GM21528 (cell line): ENCODE results near the gene MND1.
A peak's percentile ranks its signal among the peaks of the same experiment; 100 is the strongest.
"Not testable (repeated sequence)": the region's sequence is repeated elsewhere in the genome, so short reads cannot be mapped to it uniquely, and the experiment has no call there.

Source experiments
- ATAC-seq: cut with Tn5 transposase; IDR thresholded peaks from one replicate; pipeline ENCODE4 v1.9.1; 2021; ENCODE audit warnings: mild to moderate bottlenecking, moderate library complexity; ENCODE audit not compliant: unreplicated experiment, low FRiP score

The MND1 gene

DNA sequence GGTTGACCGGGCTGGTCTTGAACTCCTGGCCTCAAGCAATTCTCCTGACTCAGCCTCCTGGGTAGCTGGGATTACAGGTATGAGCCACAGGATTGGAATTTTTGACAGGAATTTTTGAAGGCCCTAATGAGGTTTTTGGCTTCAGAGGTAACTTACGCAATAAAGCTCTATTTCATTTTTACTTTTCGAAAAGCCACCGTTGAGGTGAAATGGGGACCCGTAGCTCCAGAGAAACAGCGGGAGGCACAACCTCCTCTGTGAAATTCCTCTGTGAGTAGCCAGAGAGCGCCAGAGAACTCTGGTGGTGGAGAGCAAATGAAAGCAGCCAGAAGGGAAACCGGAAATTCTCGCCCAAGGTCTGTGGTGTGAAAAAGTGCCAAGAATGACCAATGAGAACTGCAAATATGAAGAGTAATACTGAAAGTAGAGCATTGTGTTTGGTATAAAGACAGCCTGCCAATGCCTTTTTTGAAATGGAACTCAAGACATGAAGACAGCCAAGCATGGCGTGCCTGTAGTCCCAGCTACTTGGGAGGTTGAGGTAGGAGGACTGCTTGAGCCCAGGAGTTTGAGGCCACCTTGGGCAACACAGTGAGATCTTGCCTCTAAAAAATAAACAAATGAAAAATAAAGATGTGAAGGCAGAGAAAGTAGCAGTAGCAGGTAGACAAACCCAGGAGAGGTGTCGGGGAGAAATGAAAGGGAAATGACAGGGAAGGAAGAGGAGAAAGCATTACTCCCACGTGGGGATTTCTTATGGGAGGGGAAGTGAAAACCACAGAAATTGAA, 88.7 kb downstream of the MND1 start:
- ATAC-seq: peak; percentile 91

DNA sequence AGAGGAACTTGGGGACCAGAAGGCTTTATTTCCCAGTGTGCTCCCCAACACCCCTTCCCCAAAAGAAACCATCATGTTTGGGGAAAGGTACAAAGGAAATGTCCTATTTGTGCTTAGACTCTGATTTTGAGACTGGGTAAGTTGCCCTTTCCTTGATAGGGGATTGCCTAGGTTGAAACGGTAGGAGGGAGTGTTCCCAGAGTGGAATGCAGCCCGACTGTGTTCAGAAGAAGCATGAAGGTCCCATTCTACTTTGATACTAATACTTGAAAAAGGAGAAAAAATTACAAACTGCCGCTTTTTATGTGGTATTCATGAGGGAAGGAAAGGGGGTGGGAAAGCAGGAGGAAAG, 89.2 kb downstream of the MND1 start:
- ATAC-seq: no peak

DNA sequence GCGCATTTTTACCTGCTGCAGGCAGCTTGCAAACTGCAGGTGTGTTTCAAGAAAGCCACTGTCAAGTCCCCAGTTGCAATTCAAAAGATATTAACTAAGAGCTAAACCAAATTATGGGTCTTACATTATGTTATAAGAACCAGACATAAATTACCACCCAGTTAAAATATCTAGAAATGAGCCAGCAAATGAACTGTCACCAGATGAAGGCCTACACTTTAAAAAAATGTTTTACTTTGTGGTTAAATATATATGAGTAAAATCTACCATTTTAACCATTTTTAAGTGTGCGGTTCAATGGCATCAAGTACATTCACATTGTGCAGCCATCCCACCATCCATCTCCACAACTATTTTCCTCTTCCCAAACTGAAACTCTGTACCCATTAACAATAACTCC, 89.7 kb downstream of the MND1 start:
- no peak for ATAC-seq

DNA sequence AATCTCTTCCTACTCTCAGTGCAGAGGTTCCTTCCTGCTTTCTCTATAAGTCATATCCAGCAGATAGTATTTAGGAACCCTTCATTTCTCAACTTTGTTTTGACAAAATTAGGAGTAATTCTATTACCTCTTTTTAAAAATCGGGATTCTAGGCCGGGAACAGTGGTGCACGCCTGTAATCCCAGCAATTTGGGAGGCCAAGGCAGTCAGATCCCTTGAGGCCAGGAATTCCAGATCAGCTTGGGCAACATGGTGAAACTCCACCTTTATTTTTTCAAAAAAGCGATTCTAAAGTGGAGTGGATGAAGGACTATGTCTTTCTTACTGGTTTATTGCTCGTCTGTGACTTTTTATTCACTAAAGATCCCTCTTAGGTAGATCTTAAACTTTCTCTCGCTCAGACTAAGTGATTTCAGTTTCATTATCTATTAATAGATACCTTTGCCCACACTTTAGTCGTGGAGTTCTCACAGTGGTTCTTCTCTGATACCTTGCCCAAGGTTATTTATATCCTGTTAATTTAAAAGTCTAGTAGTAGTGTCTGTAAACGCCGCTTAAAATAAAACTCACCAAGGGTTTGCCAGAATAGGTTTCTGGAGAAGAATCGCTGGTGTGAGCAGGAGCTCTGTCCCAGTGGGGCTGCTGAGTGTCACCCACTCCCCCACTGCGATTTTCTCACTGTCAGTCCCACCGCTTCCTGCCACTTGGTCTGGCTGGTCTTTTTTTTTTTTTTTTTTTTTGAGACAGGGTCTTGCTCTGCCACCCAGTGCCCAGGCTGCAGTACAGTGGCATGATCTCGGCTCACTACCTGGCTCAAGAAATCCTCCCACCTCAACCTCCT, 94.6 kb downstream of the MND1 start:
- ATAC-seq: peak; percentile 79

DNA sequence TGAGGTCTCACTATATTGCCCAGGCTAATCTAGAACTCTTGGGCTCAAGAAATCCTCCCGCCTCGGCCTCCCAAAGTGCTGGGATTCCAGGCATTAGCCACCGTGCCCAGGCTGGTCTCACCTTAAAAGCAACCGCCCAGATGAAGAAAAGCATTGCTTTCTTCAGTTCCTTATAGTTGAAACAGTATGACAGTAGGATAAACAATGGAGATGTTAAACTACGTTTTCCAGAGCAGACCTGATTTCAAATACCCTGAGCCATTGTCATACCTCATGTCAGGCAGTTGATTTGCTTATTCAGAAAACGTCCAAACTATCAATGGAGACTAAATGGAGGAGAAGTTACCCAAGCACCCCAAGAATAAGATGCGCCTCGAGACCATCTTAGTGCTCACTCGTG, 95.3 kb downstream of the MND1 start:
- ATAC-seq: no peak

DNA sequence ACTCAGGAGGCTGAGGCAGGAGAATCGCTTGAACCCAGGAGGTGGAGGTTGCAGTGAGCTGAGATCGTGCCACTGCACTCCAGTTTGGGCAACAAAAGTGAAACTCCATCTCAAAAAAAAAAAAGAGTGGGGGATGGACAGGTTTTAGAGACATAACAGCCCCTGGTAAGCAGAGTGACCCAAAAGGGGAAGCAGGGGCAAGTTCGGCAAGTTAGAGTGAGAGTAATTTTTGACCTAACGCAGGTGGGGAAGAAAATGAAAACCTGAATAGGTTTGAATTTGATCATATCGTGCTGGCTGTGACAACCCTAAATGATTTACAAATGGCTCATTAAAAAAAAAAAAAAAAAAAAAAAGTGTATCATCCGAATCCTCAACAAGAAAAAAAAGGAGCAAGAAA, 96.0 kb downstream of the MND1 start:
- no peak for ATAC-seq

DNA sequence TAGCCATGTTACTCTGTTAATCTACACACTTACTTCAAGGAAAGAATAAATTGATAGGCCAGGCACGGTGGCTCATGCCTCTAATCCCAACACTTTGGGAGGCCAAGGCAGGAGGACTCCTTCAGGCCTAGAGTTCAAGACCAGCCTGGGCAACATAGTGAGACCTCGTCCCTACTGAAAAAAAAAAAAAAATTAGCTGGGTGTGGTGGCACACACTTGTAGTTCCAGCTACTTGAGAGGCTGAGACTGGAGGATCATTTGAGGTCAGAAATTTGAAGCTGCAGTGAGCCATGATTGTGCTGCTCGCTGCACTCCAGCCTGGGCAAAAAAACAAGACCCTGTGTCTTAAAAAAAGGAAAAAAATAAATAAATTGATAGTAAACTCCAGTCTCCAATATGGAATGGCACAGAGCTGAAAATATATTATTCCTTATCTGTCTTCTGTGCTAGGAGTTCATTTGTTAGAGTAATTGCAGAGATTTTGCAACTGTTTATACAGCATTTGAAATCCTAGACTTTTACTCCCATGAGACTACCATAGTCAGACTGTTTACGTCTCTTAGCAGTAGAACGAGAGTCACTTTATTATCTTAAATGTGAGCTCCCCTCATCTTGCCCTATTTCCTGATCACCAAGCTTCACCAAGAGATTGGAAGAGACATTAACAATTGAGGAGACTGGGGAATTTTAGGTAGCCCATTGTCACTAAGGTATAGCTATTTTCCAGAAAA, 102.9 kb downstream of the MND1 start:
- ATAC-seq: no peak

DNA sequence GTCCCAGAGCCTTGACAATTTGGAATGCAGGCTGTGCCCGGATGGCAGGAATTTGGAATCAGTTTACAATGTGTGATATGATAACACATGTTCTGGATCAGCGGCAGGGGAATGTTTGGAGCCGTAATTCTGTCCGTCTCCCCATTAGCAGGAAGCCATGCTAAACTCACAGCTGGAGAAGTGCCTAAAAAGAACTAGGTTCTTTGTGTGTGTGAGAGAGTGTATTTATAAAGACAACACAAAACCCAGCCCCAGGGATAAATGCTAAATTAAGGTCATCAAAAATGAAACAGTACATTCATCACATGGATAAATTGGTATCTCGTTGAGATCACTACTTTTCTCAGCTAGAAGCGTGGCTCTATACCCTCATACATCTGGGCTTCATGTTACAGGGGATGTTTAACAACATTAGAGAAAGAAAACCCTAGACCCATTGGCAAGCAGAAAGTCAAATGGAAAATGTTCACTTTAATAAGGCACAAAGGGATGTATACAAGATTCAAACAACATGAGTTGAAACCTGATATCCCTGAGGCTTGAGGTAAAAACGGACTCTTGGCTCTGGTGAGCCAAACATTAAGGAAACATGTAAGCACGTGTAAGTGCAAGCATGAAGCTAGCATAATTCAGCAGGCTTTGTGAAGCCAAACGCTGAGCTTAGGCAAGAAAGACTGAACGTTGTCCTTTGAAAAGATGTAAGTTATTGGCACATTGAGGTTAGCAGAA, 103.7 kb downstream of the MND1 start:
- no peak for ATAC-seq

DNA sequence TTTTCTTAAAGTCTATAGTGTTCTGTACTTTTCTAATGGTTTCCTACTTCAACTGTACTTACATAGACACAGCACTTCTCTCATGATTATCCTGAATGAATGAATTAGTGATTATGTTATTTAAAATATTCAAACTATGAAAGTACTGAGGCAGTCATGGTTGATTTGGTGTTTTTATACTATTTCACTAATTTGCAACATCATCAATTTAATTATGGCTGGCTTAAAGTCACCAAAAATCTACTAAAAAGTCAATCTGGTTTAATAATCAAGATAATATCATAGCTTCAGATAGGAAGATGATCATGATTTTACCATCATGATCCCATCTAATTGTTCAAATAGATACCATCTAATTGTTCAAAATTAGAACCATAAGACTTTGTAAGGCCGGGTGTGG, 104.8 kb downstream of the MND1 start:
- no peak for ATAC-seq

DNA sequence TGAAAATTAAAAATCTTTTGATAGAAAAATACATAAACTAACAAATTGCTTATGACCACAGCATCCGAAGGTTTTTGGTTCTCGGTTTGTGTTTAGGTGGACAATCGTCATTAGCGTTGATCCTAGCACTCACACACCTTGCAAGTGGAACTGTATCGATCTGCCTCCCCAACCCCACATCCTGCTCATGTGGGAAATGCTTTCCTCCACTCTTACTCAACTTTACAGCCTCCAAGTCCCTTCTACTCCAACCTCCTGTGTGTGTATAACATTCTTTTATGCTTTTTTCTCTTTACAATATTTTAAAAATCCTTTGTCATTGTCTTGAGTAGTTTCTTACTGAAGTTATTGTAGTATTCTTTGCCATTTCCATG, 106.0 kb downstream of the MND1 start:
- ATAC-seq: no peak

DNA sequence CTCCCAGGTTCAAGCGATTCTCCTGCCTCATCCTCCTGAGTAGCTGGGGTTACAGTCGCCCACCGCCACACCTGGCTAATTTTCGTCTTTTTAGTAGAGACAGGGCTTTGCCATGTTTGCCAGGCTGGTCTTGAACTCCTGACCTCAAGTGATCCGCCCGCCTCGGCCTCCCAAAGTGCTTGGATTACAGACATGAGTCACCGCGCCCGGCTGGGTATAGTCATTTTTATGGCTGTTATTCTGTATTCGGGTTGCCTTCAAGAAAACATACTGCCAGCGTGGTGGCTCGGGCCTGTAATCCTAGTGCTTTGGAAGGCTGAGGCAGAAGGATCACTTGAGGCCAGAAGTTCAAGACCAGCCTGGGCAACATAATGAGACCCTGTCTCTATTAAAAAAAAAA, 106.7 kb downstream of the MND1 start:
- ATAC-seq: not testable (repeated sequence)

DNA sequence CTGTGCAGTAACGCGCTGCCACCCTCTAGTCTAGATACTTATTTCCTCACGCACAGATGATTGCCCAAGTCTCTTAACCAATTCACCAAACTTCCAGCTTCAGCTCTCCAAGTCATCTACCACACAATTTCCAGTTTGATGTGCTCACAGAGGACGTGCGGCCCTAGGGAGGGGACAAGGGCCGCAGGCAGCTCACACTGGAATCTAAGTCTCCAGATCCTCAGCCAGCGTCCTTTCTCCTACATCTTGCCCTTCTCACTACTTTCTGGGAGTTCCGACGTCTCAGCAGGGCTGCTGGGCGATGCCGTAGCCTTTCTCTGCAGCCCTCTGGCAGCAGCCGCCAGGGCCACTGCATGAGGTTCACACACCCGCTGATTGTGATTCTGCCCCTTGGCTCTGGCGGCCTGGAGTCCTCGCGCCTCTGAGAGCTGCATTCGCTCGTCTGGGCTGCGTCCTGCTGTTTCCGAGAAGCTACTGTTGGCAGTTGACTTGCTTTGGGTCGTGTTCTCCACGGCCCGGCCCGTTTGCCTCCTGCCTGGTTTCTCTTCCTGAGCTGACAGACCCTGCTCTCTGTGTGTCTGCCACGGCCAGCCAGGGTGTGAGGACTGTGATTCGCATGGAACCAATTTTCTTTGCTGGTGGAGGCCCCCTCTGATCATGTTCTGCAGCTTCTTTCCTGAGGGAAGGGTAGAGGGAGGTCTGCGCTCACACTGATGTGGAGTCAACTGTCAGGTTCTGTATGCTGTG, 107.6 kb downstream of the MND1 start:
- ATAC-seq: no peak

DNA sequence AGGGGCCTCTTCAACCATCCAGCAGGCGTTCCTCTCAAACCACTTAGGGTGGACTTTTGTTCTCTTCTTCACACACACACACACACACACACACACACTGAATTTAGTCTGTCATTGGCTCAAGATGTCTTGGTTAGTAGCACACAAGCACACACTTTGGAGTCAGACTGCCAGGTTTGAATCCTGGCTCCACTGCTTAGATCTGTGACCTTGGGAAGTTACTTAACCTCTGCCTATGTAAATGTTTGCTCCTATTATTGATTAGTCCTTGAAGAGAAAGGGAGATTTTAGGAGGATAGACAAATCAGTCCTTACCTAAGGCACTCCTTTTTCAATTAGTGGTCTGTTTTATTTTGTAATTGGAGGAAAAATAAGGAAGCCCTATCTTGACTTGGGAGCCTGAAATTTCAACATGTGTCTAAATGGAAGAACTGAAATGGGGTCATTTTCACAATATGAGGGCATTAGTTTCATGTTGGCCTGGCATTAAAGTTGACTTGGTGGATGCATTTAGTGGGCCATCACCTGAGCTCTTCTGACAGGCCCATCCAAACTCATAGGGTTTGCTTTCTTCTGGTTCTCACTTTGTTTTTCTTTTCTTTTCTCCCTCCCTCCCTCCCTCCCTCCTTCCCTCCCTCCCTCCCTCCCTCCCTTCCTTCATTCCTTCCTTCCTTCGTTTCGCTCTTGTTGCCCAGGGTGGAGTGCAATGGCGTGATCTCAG, 108.3 kb downstream of the MND1 start:
- ATAC-seq: no peak

DNA sequence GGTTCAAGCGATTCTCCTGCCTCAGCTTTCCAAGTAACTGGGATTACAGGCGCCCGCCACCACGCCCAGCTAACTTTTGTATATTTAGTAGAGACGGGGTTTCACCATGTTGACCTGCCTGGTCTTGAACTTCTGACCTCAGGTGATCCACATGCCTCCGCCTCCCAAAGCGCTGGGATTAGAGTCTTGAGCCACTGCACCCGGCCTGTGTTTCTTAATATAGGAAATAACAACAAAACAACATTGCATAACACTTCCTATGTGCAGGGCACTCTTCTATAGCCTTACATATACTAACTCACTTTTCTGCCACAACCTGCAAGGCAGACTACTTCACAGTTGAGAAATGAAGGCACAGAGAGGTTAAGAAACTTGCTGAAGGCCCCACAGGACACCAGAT, 108.9 kb downstream of the MND1 start:
- ATAC-seq: no peak

DNA sequence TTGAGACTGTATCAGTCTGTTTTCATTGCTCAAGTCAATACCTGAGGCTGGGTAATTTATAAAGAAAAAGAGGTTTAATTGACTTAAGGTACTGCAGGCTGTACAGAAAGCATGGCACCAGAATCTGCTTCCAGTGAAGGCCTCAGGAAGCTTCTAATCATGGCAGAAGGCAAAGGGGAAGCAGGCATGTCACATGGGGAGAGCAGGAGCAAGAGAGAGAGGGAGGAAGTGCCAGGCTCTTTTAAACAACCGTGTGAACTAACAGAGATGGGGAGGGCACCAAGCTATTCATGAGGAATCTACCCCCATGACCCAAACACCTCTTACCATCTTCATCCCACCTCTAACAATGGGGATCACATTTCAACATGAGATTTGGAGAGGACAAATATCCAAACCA, 114.5 kb downstream of the MND1 start:
- ATAC-seq: no peak

DNA sequence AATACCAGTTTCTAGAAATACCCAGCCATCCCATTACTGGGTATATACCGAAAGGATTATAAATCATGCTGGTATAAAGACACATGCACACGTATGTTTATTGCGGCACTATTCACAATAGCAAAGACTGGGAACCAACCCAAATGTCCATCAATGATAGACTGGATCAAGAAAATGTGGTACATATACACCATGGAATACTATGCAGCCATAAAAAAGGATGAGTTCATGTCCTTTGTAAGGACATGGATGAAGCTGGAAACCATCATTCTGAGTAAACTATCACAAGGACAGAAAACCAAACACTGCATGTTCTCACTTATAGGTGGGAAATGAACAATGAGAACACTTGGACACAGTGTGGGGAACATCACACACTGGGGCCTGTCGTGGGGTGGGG, 117.1 kb downstream of the MND1 start:
- ATAC-seq: not testable (repeated sequence)

DNA sequence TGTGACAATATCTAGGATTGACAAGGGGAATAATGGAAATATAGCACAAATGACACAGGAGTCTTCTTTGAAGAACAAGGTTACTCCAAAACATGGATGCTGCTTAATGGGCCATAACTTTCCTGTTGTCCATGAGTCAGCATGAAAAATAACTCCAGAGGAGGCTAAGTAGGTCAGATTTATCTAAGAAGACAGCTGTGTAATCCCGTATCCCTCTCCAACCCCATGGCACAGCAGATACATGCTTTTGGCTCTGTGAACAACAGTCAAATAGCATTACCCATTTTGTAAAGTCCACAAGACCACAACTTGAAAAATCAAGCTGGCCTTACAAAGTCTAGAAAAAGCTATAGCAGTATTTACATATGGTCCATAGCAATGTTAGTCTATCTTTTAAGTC, 119.6 kb downstream of the MND1 start:
- no peak for ATAC-seq
